Keratinocyte (primary cell): ENCODE measurements around the gene NEK2.
"Not testable (repeated sequence)": the region's sequence is repeated elsewhere in the genome, so short reads cannot be mapped to it uniquely, and the experiment has no call there.

Experiments
- EZH2 ChIP-seq: IDR thresholded peaks from one replicate; pipeline ENCODE4 v1.6.1; 2012; ENCODE audit warnings: inconsistent platforms, mild to moderate bottlenecking, low read length, moderate library complexity
- TF ChIP-seq, protein P1 (sequence below), 3 experiments: IDR thresholded peaks in 1 of 3; conservative IDR thresholded peaks in 1 of 3; optimal IDR thresholded peaks in 1 of 3; 2 replicates in 2 of 3; 3 replicates in 1 of 3; pipeline versions ENCODE3 to v1.5.1; 2011; ENCODE audit warnings: low read length in 3 of 3, mild to moderate bottlenecking in 3 of 3, moderate library complexity in 2 of 3, control low read depth in 1 of 3, inconsistent platforms in 1 of 3; ENCODE audit not compliant: insufficient read depth in 2 of 3; ENCODE audit errors: extremely low read depth in 1 of 3

- TF ChIP-seq, protein P1, sequence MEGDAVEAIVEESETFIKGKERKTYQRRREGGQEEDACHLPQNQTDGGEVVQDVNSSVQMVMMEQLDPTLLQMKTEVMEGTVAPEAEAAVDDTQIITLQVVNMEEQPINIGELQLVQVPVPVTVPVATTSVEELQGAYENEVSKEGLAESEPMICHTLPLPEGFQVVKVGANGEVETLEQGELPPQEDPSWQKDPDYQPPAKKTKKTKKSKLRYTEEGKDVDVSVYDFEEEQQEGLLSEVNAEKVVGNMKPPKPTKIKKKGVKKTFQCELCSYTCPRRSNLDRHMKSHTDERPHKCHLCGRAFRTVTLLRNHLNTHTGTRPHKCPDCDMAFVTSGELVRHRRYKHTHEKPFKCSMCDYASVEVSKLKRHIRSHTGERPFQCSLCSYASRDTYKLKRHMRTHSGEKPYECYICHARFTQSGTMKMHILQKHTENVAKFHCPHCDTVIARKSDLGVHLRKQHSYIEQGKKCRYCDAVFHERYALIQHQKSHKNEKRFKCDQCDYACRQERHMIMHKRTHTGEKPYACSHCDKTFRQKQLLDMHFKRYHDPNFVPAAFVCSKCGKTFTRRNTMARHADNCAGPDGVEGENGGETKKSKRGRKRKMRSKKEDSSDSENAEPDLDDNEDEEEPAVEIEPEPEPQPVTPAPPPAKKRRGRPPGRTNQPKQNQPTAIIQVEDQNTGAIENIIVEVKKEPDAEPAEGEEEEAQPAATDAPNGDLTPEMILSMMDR (optimal IDR thresholded peaks at IDR 0.05 in 1 of 3, IDR thresholded peaks at IDR 0.05 in 1 of 3, conservative IDR thresholded peaks at IDR 0.05 in 1 of 3; ENCODE audit: extremely low read depth in 1 of 3, insufficient read depth in 2 of 3, low read length in 3 of 3), result not testable (repeated sequence)
- not testable (repeated sequence) for TF ChIP-seq EZH2
Observed at GRCh38 chr1:211636575-211637029, 38.8 kb downstream of the NEK2 start.
